Natural killer cell (primary cell): ENCODE results near the gene CFL1. TPM values are rescaled to one million over a fixed set of nuclear protein-coding genes. Genes with fewer than 3 reads are reported as not detected.

ENCODE experiments used
- ATAC-seq, 3 donors: fragments of 150-1000 bp in 2 of 3; fragments of 200-7000 bp in 1 of 3; cut with Tn5 transposase; 1 replicate in 1 of 3; 2 replicates in 2 of 3; pipeline ENCODE4 v1.10.0; 2021; ENCODE audit warnings: mild to moderate bottlenecking in 2 of 3, moderate library complexity in 2 of 3
- DNase-seq, 2 donors: peaks; one replicate each; pipeline versions ENCODE4 v3.0.0 to v3.0.0-alpha.2; 2013 to 2021; ENCODE audit warnings: mixed read lengths in 1 of 2
- H3K27ac ChIP-seq: one replicate; pipeline ENCODE4 v1.5.1; 2013; ENCODE audit warnings: mild to moderate bottlenecking, low read length
- H3K27me3 ChIP-seq: one replicate; pipeline ENCODE4 v1.6.1; 2013; ENCODE audit warnings: low read length; ENCODE audit not compliant: control insufficient read depth, insufficient read depth
- H3K36me3 ChIP-seq: one replicate; pipeline ENCODE4 v1.6.1; 2013; ENCODE audit warnings: low read length; ENCODE audit not compliant: control insufficient read depth, insufficient read depth
- H3K4me1 ChIP-seq: one replicate; pipeline ENCODE4 v1.6.1; 2013; ENCODE audit warnings: low read length; ENCODE audit not compliant: control insufficient read depth, insufficient read depth
- H3K4me3 ChIP-seq: one replicate; pipeline ENCODE4 v1.5.1; 2013; ENCODE audit warnings: low read length
- H3K9me3 ChIP-seq: one replicate; pipeline ENCODE4 v1.6.1; 2013; ENCODE audit warnings: low read length; ENCODE audit not compliant: control insufficient read depth, insufficient read depth
- H3K27ac Mint-ChIP-seq, 2 donors: one replicate each; pipeline ENCODE4 v1.8.0; 2022; ENCODE audit warnings: mild to moderate bottlenecking in 2 of 2, mixed read lengths in 2 of 2, moderate library complexity in 1 of 2
- H3K27me3 Mint-ChIP-seq, 2 donors: one replicate each; pipeline ENCODE4 v1.8.0; 2022; ENCODE audit warnings: low read depth in 2 of 2, mixed read lengths in 2 of 2
- H3K36me3 Mint-ChIP-seq: one replicate; pipeline ENCODE4 v1.8.0; 2022; ENCODE audit warnings: mixed read lengths
- H3K4me1 Mint-ChIP-seq, 2 donors: one replicate each; pipeline ENCODE4 v1.8.0; 2022; ENCODE audit warnings: mixed read lengths in 2 of 2
- H3K4me3 Mint-ChIP-seq: one replicate; pipeline ENCODE4 v1.8.0; 2022; ENCODE audit warnings: mild to moderate bottlenecking, moderate library complexity, mixed read lengths
- H3K9me3 Mint-ChIP-seq, 2 donors: one replicate each; pipeline ENCODE4 v1.8.0; 2022; ENCODE audit warnings: mixed read lengths in 2 of 2
- WGBS: methylation state at CpG from one replicate; pipeline ENCODE4 v1.1.7; 2013; ENCODE audit warnings: missing lambda C conversion rate; ENCODE audit not compliant: insufficient coverage; 5-methylcytosine and 5-hydroxymethylcytosine counted together
- intact Hi-C: fragments of 100-400 bp; cut with micrococcal nuclease; formaldehyde crosslinking; loops from one replicate; pipeline ENCODE4 v1.14.2; 2022
- total RNA-seq, 4 donors: library from RNA; stranded (reverse); fragments of 120-200 nt in 1 of 4; gene quantifications; one replicate each; pipeline versions ENCODE4 v1.2.3 to v1.2.4, GENCODE V29; 2013 to 2022
- TF ChIP-seq, protein P1 (sequence below): fragments of 200-600 bp; IDR thresholded peaks from one replicate; pipeline ENCODE4 v1.8.0; 2022; ENCODE audit warnings: antibody characterized with exemption

The CFL1 gene
- total RNA-seq, 3 donors from 2014 or later (not counting 1 experiment from before 2014, with no cell fraction given): 1,035 to 1,220 (median 1,095) TPM

DNA sequence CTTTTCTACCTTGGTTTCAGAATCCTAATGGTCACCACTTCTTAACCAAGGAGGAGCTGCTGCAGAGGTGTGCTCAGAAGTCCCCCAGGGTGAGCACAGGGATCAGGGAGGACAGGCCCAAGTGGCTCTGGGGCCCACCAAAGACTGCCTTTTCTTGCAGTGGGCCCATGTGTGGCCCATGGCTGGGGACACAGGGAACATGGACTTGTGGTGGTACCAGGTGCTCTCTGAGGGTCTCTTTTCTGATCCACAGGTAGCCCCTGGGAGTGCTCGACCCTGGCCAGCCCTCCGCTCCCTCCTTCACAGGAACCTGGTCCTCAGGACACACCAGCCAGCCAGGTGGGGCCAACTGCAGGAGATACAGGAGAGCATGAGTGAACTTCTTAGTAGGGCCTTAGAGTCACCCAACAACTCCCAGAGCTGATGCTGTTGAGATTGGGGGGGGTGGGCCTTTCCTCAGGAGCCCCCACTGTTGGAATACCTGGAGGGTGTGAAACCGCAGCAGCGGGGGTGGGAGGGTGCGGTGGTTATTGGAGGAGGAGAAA lies 4.3 kb upstream of the CFL1 start:
- H3K4me1 Mint-ChIP-seq: peaks cover 32 to 51% of the 10 kb centered on the region in 2 donors
- intact Hi-C loops: no loop called here

DNA sequence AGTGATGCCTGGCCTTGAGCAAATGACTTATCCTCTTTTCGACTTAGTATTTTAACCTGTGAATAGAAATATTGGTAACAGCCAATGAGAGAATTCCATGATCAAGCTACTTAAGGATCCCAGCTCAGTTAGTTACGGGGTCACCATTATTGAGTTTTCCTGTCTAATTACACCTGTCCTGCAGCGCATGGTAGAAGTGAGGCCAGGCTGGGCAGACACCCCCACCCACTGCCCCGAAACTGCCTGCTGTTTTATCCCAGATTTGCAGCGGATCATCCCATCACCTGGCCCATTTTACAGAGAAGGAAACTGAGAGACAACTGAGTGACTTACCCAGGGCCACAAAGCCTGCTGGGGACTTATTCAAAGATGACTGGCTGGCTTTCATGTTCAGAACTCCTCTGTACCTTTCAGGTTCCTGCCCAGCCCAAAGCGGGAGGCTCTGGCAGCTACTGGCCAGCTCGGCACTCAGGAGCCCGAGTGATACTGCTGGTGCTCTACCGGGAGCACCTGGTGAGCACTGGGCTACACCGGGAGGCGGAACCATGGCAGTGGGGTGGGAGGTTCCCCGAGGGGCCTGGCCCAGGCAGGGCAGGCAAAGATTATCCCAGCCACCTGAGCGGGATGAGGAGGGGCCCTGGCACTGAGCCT lies 3.7 kb upstream of the CFL1 start:
- peak in 1 of 2 donors; percentile 15 for DNase-seq
- Mint-ChIP-seq H3K36me3 (no peaks in the 10 kb centered on the region), H3K4me3 (peak overlapping the region; percentile 98), H3K27ac (peak overlapping the region in 1 of 2 donors; percentile 98), H3K4me1 (peaks cover 35 to 48% of the 10 kb centered on the region in 2 donors), H3K27me3 (no peaks in the 10 kb centered on the region), H3K9me3 (no peaks in the 10 kb centered on the region)
- H3K4me3 ChIP-seq: no peak overlapping the region
- no peaks in the 10 kb centered on the region for H3K9me3 ChIP-seq
- intact Hi-C loops: no loop called here
- WGBS: 96% methylated on average over 13 of the region's 13 CpGs
- TF ChIP-seq, protein P1, sequence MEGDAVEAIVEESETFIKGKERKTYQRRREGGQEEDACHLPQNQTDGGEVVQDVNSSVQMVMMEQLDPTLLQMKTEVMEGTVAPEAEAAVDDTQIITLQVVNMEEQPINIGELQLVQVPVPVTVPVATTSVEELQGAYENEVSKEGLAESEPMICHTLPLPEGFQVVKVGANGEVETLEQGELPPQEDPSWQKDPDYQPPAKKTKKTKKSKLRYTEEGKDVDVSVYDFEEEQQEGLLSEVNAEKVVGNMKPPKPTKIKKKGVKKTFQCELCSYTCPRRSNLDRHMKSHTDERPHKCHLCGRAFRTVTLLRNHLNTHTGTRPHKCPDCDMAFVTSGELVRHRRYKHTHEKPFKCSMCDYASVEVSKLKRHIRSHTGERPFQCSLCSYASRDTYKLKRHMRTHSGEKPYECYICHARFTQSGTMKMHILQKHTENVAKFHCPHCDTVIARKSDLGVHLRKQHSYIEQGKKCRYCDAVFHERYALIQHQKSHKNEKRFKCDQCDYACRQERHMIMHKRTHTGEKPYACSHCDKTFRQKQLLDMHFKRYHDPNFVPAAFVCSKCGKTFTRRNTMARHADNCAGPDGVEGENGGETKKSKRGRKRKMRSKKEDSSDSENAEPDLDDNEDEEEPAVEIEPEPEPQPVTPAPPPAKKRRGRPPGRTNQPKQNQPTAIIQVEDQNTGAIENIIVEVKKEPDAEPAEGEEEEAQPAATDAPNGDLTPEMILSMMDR: no peak
- H3K27me3 ChIP-seq: no peaks in the 10 kb centered on the region
- peaks cover 31% of the 10 kb centered on the region for H3K4me1 ChIP-seq
- no peak for ATAC-seq
- H3K27ac ChIP-seq: no peak overlapping the region
- peaks cover 42% of the 10 kb centered on the region for H3K36me3 ChIP-seq

More for the DNA sequence above, 4.3 kb upstream of the CFL1 start:
- Histone ChIP-seq H3K9me3 (no peaks in the 10 kb centered on the region), H3K4me1 (peaks cover 29% of the 10 kb centered on the region), H3K27me3 (no peaks in the 10 kb centered on the region), H3K27ac (no peak overlapping the region), H3K4me3 (no peak overlapping the region), H3K36me3 (peaks cover 47% of the 10 kb centered on the region)
- Mint-ChIP-seq H3K27me3 (no peaks in the 10 kb centered on the region), H3K9me3 (no peaks in the 10 kb centered on the region), H3K27ac (peak overlapping the region in 1 of 2 donors; percentile 51), H3K36me3 (no peaks in the 10 kb centered on the region), H3K4me3 (no peak overlapping the region)
- WGBS: 90% methylated on average over 5 of the region's 5 CpGs
- no peak for ATAC-seq
- DNase-seq: no peak
- TF ChIP-seq, protein P1: no peak

GRCh38 chr11:65861165-65861505 lies 3.2 kb upstream of the CFL1 start:
- Histone ChIP-seq H3K4me1 (peaks cover 36% of the 10 kb centered on the region), H3K4me3 (peak overlapping the region; percentile 80), H3K9me3 (no peaks in the 10 kb centered on the region), H3K36me3 (peaks cover 42% of the 10 kb centered on the region), H3K27ac (peak overlapping the region; percentile 85), H3K27me3 (no peaks in the 10 kb centered on the region)
- Mint-ChIP-seq H3K4me1 (peaks cover 40 to 53% of the 10 kb centered on the region in 2 donors), H3K27ac (peak overlapping the region; percentile 97 to 98), H3K36me3 (no peaks in the 10 kb centered on the region), H3K27me3 (no peaks in the 10 kb centered on the region), H3K9me3 (no peaks in the 10 kb centered on the region), H3K4me3 (peak overlapping the region; percentile 98)
- DNase-seq (peak in 1 of 2 donors; percentile 16), ATAC-seq (no peak)
- intact Hi-C loops: no loop called here
- TF ChIP-seq, protein P1: no peak
- 26% methylated on average over 14 of the region's 14 CpGs for WGBS
